Mesenchymal stem cell (in vitro differentiated cells and primary cell): ENCODE data around the gene FLAD1. TPM values are rescaled to one million over a fixed set of nuclear protein-coding genes. Genes with fewer than 3 reads are reported as not detected.

Experiments used
- small RNA-seq: library from polyadenylated mRNA; stranded (forward); fragments of <200 nt; extraction: miRNeasy Mini kit (QIAGEN cat#:217004); gene quantifications from one replicate; pipeline ENCODE3, GENCODE V24; 2013; ENCODE audit warnings: low read depth

FLAD1 gene

Small RNA genes lying within 50 kb of the gene (small RNA-seq; reads per million reads assigned to genes)
- gene MIR4258 (not detected), gene RF00017 (not detected)
